Skin epidermis (tissue), 12 donors: ENCODE measurements around the gene SIX4.

Experiments used
- H3K27ac ChIP-seq, 21 experiments: fragments of 200-600 bp; sonication (generic) in 11 of 21; one replicate each; pipeline ENCODE4 v1.5.0; 2020; ENCODE audit warnings: mild to moderate bottlenecking in 3 of 21, inconsistent platforms in 2 of 21, moderate library complexity in 2 of 21
- H3K4me3 ChIP-seq, 7 experiments: fragments of 200-600 bp; sonication (generic) in 2 of 7; one replicate each; pipeline ENCODE4 v1.5.0; 2020; ENCODE audit warnings: inconsistent platforms in 2 of 7, mild to moderate bottlenecking in 2 of 7, moderate library complexity in 1 of 7

Gene SIX4

DNA sequence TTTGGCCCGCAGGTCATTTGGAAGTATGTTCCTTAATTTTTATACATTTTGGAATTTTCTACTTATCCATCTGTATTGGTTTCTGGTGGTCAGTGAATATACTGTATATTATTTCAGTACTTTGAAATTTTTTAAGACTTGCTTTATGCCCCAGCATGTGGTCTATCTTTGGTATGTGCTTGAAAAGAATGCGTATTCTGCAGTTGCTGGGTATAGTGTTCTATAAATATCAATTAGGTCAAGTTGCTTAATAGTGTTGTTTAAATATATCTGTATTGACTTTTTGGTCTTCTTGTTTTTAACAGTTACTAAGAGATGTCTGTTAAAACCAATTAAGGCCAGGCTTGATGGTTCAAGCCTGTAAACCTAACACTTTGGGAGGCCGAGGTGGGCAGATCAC is 53.2 kb downstream of the SIX4 start:
- Histone ChIP-seq H3K4me3 (no peak overlapping the region), H3K27ac (no peak overlapping the region)

DNA sequence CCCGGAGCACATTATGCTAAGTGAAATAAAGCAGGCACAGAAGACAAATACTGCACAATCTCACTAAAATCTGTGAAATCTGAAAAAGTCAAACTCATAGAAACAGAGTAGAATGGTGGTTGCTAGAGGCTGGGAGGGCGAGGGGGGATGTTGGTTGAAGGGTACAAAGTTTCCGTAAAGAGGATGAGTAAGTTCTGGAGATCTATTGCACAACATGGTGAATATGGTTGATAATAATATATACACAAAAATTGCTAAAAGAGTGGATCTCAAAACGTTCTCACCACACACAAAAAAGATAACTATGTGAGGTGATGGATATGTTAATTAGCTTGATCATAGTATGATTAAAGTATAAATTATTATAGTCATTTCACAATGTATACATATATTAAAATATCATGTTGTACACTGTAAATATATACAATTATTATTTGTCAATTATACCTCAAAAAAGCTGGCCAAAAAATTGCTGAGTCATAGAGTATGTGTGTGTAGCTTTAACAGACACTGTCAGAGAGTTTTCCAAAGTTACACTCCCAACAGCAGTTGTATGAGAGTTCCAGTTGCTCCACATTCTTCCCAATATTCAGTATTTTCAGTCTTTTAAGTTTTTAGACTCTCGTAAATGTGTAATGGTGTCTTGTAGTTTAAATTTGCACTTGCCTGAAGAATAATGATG is 55.6 kb downstream of the SIX4 start:
- Histone ChIP-seq H3K4me3 (no peak overlapping the region), H3K27ac (no peak overlapping the region)

DNA sequence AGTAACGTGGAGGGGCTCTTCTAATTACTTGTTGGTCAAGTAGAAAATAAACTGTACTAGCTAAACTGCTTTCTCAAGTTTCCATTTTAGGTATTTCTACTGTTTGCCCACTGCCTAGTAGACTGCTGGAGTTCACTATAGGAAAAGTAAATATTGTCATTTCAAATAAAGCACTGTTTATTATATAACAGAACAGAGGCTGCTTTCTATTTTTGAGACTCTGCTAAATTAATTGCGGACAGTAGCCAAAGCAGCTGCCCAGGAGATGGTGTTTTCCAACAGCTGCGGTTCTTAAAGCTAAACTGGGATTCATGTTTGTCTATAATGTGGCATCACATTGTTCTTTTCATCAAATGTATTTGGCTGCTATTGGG is 59.0 kb downstream of the SIX4 start:
- no peak overlapping the region for H3K27ac ChIP-seq
- no peak overlapping the region for H3K4me3 ChIP-seq

DNA sequence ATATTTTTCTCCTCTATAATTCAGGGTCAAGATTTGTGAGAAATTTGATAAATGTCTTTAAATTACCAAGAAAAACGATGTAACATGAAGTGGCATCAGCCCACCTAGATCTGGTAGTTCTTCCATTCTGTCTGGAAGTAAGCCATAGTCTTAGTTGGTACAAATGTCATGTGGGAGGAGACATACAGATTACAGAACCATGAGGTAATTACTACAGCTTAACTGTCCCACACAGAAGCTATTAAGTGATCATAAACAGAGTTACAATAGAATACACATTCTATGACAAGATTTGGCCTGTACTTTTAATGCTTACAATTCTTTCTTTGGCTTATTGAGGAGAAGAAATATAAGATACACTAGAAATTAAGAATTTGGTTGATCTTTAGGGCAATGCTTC is 61.2 kb downstream of the SIX4 start:
- H3K4me3 ChIP-seq: no peak overlapping the region
- no peak overlapping the region for H3K27ac ChIP-seq

DNA sequence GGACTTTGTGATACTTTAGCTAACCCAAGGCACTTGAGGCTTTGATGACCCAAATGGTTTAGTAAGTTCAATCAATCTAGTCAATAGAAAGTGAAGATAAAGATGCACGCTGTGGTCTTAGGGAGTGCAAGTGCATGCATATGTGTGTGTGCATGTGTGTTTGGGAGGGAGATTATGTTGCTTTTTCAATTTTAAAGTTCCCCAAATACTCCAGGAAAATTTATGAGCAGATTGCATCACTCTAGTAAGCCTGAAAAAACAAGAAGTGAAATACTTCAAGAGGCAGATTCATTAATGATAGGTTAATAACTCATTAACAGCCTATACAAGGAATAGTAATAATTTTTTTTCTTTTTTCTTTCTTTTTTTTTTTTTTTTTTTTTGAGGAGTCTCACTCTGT is 62.4 kb downstream of the SIX4 start:
- Histone ChIP-seq H3K4me3 (no peak overlapping the region), H3K27ac (no peak overlapping the region)
